Heart left ventricle (tissue), 16 donors: Measurements from ENCODE around the gene EEF2KMT. TPM values are rescaled to one million over a fixed set of nuclear protein-coding genes. Genes with fewer than 3 reads are reported as not detected.
A peak's percentile ranks its signal among the peaks of the same experiment; 100 is the strongest.

Experiments
- ATAC-seq, 4 donors: fragments of 200-7000 bp; cut with Tn5 transposase; one replicate each; pipeline ENCODE4 v1.9.1; 2020 to 2022; ENCODE audit warnings: moderate library complexity in 4 of 4, mild to moderate bottlenecking in 3 of 4, moderate number of reproducible peaks in 1 of 4
- DNase-seq, 5 donors: peaks; one replicate each; pipeline ENCODE4 v3.0.0-alpha.2; 2020
- H3K27ac ChIP-seq, 12 donors: fragments of 200-600 bp; sonication (generic) in 4 of 12; one replicate each; pipeline versions ENCODE4 v1.5.0 to v1.8.0; 2016 to 2022; ENCODE audit warnings: mild to moderate bottlenecking in 2 of 12
- H3K27me3 ChIP-seq, 9 donors: fragments of 200-600 bp; sonication (generic) in 2 of 9; one replicate each; pipeline versions ENCODE4 v1.5.1 to v1.8.0; 2016 to 2022; ENCODE audit warnings: mild to moderate bottlenecking in 3 of 9
- H3K36me3 ChIP-seq, 9 donors: fragments of 200-600 bp; sonication (generic) in 2 of 9; one replicate each; pipeline versions ENCODE4 v1.5.0 to v1.8.0; 2018 to 2022; ENCODE audit warnings: mild to moderate bottlenecking in 2 of 9
- H3K4me1 ChIP-seq, 12 donors: fragments of 200-600 bp; sonication (generic) in 4 of 12; one replicate each; pipeline versions ENCODE4 v1.5.0 to v1.8.0; 2016 to 2022; ENCODE audit warnings: mild to moderate bottlenecking in 3 of 12
- H3K4me3 ChIP-seq, 12 donors: fragments of 200-600 bp; sonication (generic) in 4 of 12; one replicate each; pipeline versions ENCODE4 v1.5.0 to v1.8.0; 2017 to 2022; ENCODE audit warnings: mild to moderate bottlenecking in 9 of 12, moderate library complexity in 4 of 12
- H3K9me3 ChIP-seq, 12 donors: fragments of 200-600 bp; sonication (generic) in 4 of 12; one replicate each; pipeline versions ENCODE4 v1.5.0 to v1.8.0; 2016 to 2022; ENCODE audit warnings: mild to moderate bottlenecking in 1 of 12
- CTCF ChIP-seq, 12 donors: fragments of 200-600 bp; sonication (generic) in 4 of 12; IDR thresholded peaks; one replicate each; pipeline versions ENCODE4 v1.5.0 to v1.8.0; 2018 to 2022; ENCODE audit warnings: antibody characterized with exemption in 12 of 12, mild to moderate bottlenecking in 5 of 12
- POLR2A ChIP-seq, 2 donors: fragments of 450-650 bp; IDR thresholded peaks; one replicate each; pipeline ENCODE4 v1.6.1; 2017; ENCODE audit warnings: antibody characterized with exemption in 2 of 2, mild to moderate bottlenecking in 2 of 2, moderate library complexity in 2 of 2
- WGBS, 4 donors: extraction: QIAGEN DNeasy Blood & Tissue Kit in 2 of 4; methylation state at CpG; one replicate each; pipeline versions ENCODE4 v1.1.5 to v1.1.7; 2013 to 2018; 5-methylcytosine and 5-hydroxymethylcytosine counted together
- intact Hi-C, 10 donors: fragments of 100-400 bp; cut with DNase I; formaldehyde crosslinking; loops; one replicate each; pipeline versions ENCODE4 v1.11.1 to v1.14.2; 2022
- polyA plus RNA-seq, 2 donors: library from polyadenylated mRNA; stranded (reverse); fragments of 200-250 nt; gene quantifications; one replicate each; pipeline ENCODE4 v1.2.3, GENCODE V29; 2013
- total RNA-seq, 9 donors: library from RNA; depleted of rRNA in 2 of 9; stranded (reverse); fragments of >200 nt in 2 of 9; fragmentation: NEBNext Ultra II Directional in 3 of 9; extraction: Animal tissue kit (Norgen Biotek cat#: 25700) in 3 of 9; gene quantifications; one replicate each; pipeline versions ENCODE4 v1.1.0 to v1.2.4, GENCODE V29; 2016 to 2023
- donor health status: ischemic (EF 13 %, LVEDD 7.1; RV severe dilation, severe dysfunction).
- donor health status: healthy with polysubstance abuse.
- donor health status: DM: no; HTN: yes; CAD: no.
- donor health status: DM: no; HTN: no; CAD: no.
- donor health status: ischemic (EF 25% LVEDD 6.9; RV normal size, moderate dysfunction).
- donor health status: ischemic (EF 25% LVEDD 5.7; RV mildly dilated, moderate dysfunction).
- donor health status: healthy.
- donor health status: DM: yes; HTN: yes; CAD: no.
- donor health status: ischemic (EF 35%, LVEDD 5.7; RV mildly dilated, moderate dysfunction).
- donor health status: nonischemic (EF 11% LVEDD 7.7; RV severe dilation, severe dysfunction).
- donor health status: DM: yes; HTN: yes; CAD: no.
- donor health status: PGD.
- donor health status: ischemic (EF 29% LVEDD 5.4; RV normal size, mild dysfunction).
- donor health status: nonischemic (EF 23%, LVEDD 6.1; RV moderate dilation, normal function).

EEF2KMT gene
- total and polyA plus RNA-seq, 11 donors, result 3.2 to 11.6 (median 7.2) TPM

GRCh38 chr16:5072334-5073278 lies 25.0 kb downstream of the EEF2KMT start:
- TF ChIP-seq CTCF (IDR thresholded peaks at IDR 0.05), result no peak
- no peak for TF ChIP-seq POLR2A (IDR thresholded peaks at IDR 0.05)
- 61 to 66% (median 64%) methylated on average over 12 of the region's 12 CpGs for WGBS, 4 donors
- Histone ChIP-seq H3K4me3 (peak overlapping the region; percentile 44 to 90 (median 76)), H3K9me3 (no peaks in the 10 kb centered on the region), H3K36me3 (peaks cover 0 to 44% (median 33%) of the 10 kb centered on the region in 9 donors), H3K27me3 (no peaks in the 10 kb centered on the region), H3K27ac (peak overlapping the region in 11 of 12 donors; percentile 55 to 90 (median 80)), H3K4me1 (peaks cover 0 to 19% (median 6%) of the 10 kb centered on the region in 12 donors)
- DNase-seq (no peak), ATAC-seq (peak in 1 of 4 donors; percentile 9)
- intact Hi-C loops, result no loop called here

DNA sequence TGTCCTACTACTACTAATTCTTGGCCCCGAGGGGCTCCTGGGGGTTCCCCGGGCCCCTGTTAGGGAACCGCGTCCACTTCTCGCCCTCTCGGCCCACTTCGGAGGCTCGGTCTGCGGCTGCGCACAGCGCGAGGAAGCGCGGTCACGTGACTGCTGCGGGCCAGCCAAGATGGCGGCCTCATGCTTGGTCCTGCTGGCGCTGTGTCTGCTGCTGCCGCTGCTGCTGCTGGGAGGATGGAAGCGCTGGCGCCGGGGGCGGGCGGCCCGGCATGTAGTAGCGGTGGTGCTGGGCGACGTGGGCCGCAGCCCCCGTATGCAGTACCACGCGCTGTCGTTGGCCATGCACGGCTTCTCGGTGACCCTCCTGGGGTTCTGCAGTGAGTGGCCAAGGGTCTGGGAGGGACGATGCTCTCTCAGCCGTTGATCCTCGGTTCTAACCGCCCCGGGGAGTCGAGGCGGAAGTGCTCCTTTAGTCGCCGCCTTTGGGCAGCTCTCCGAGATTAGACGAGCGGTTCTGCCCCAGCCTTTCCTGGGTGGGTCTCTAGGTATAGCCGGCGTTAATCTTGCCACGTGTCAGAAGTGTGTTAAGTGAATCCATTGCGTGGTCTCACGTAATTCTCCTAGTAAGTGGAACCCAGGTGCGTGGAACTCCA lies 25.8 kb downstream of the EEF2KMT start, which contains the start of gene ALG1:
Gene ALG1 (plus strand): TSS at position 163 of the 653 bp plus-strand sequence. CDS start 7 bp downstream, at position 170.
- no peaks in the 10 kb centered on the region for H3K9me3 ChIP-seq
- peaks cover 0 to 19% (median 6%) of the 10 kb centered on the region in 12 donors for H3K4me1 ChIP-seq
- no peaks in the 10 kb centered on the region for H3K27me3 ChIP-seq
- 0% methylated on average over 26 to 53 of the region's 53 CpGs for WGBS, 4 donors
- H3K36me3 ChIP-seq, result peaks cover 0 to 37% (median 25%) of the 10 kb centered on the region in 9 donors
- ATAC-seq (peak; percentile 83 to 95 (median 94)), DNase-seq (peak; percentile 89 to 95 (median 92))
- H3K4me3 ChIP-seq, result peak within 1 kb of the TSS; percentile 44 to 90 (median 76)
- H3K27ac ChIP-seq, result peak within 1 kb of the TSS; percentile 7 to 90 (median 79)
- intact Hi-C loops, result no loop called here
- TF ChIP-seq CTCF (IDR thresholded peaks at IDR 0.05) (peak in 1 of 12 donors; percentile 3), POLR2A (IDR thresholded peaks at IDR 0.05) (peak in 1 of 2 donors; percentile 73)

DNA sequence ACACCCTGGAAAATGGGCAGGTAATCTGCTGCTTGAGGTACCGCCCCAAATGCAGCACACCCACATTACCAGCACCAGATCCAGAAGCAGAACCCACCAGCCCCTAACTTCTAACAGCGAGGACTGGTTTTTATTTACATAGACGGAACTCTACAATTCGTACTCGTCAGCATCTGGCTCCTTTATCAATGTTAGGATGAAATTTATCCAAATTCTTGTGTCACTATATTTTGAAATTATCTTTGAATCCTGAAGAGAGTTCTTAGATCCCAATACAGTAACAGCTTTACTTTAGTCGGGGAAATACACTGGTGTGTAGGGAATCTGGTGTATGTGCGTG lies 26.3 kb downstream of the EEF2KMT start:
- Histone ChIP-seq H3K4me1 (peaks cover 0 to 19% (median 6%) of the 10 kb centered on the region in 12 donors), H3K27me3 (no peaks in the 10 kb centered on the region), H3K9me3 (no peaks in the 10 kb centered on the region), H3K27ac (peak overlapping the region; percentile 7 to 90 (median 79)), H3K4me3 (peak overlapping the region; percentile 44 to 90 (median 76)), H3K36me3 (peaks cover 0 to 32% (median 20%) of the 10 kb centered on the region in 9 donors)
- TF ChIP-seq POLR2A (IDR thresholded peaks at IDR 0.05) (no peak), CTCF (IDR thresholded peaks at IDR 0.05) (no peak)
- ATAC-seq (no peak), DNase-seq (no peak)
- intact Hi-C loops, result no loop called here
- 59 to 69% (median 64%) methylated on average over 7 of the region's 7 CpGs for whole genome bisulfite sequencing, 4 donors
